Right cardiac atrium (tissue), 5 donors: ENCODE results near the gene FRMPD1. TPM values are rescaled to one million over a fixed set of nuclear protein-coding genes. Genes with fewer than 3 reads are reported as not detected.

Experiments used
- ATAC-seq, 2 donors: fragments of 200-7000 bp; cut with Tn5 transposase; one replicate each; pipeline versions ENCODE4 v1.8.0 to v1.9.1; 2020; ENCODE audit warnings: moderate library complexity in 2 of 2, mild to moderate bottlenecking in 1 of 2
- DNase-seq, 3 donors: peaks; one replicate each; pipeline ENCODE4 v3.0.0-alpha.2; 2020
- H3K27ac ChIP-seq: one replicate; pipeline ENCODE4 v1.5.1; 2013; ENCODE audit warnings: mild to moderate bottlenecking, low read length, control low read depth, moderate library complexity
- H3K27me3 ChIP-seq: one replicate; pipeline ENCODE4 v1.6.1; 2013; ENCODE audit not compliant: control insufficient read depth, insufficient read depth
- H3K4me1 ChIP-seq: one replicate; pipeline ENCODE4 v1.6.1; 2013; ENCODE audit warnings: low read length; ENCODE audit not compliant: control insufficient read depth, insufficient read depth
- H3K4me3 ChIP-seq: one replicate; pipeline ENCODE4 v1.5.1; 2013; ENCODE audit warnings: low read length, control low read depth
- H3K9me3 ChIP-seq: one replicate; pipeline ENCODE4 v1.6.1; 2013; ENCODE audit warnings: low read length; ENCODE audit not compliant: control insufficient read depth
- WGBS: extraction: QIAGEN DNeasy Blood & Tissue Kit; methylation state at CpG from one replicate; pipeline ENCODE4 v1.1.7; 2013; 5-methylcytosine and 5-hydroxymethylcytosine counted together
- intact Hi-C, 4 donors: fragments of 100-400 bp; cut with DNase I; formaldehyde crosslinking; loops; one replicate each; pipeline versions ENCODE4 v1.11.0 to v1.14.0; 2022 to 2023
- polyA plus RNA-seq: library from polyadenylated mRNA; stranded (reverse); fragments of 200-250 nt; gene quantifications from one replicate; pipeline ENCODE4 v1.2.3, GENCODE V29; 2013
- total RNA-seq, 4 donors: library from RNA; stranded (reverse); fragmentation: NEBNext Ultra II Directional; extraction: Animal tissue kit (Norgen Biotek cat#: 25700); gene quantifications; one replicate each; pipeline ENCODE4 v1.2.1, GENCODE V29; 2021
- donor health status: healthy with polysubstance abuse.
- donor health status: DM: no; HTN: yes; CAD: no.
- donor health status: DM: no; HTN: no; CAD: no.
- donor health status: DM: no; HTN: yes; CAD: no; lungs with severe emphysema.
- donor health status: DM: yes; HTN: yes; CAD: no.

FRMPD1 gene
- total and polyA plus RNA-seq, 5 donors = 0.28 to 1.8 (median 1.2) TPM

DNA sequence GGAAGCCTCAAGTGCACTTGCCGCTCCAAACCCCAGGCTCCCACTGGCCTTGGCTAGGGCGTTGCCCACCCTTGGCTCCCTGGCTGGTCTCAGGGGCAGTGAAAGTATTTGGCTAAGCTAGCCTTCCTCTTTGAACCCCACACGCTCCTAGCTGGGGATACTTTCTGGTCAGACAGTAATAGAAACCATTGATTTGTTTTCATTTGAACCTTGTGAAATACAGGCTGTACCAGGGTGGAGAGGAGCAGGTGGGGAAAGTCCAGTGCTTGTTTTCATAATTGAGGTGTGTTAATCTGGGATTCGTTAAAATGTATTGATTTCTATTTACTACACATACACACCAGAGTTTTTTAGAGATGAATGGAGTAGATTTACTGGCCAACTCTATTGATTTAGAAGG lies 57.0 kb downstream of the FRMPD1 start:
- no peak for ATAC-seq
- Histone ChIP-seq H3K4me3 (no peak overlapping the region), H3K27me3 (no peaks in the 10 kb centered on the region), H3K4me1 (no peaks in the 10 kb centered on the region), H3K9me3 (no peaks in the 10 kb centered on the region), H3K27ac (no peak overlapping the region)
- DNase-seq = no peak
- intact Hi-C loops = no loop called here
- WGBS = 79% methylated on average over 4 of the region's 4 CpGs

DNA sequence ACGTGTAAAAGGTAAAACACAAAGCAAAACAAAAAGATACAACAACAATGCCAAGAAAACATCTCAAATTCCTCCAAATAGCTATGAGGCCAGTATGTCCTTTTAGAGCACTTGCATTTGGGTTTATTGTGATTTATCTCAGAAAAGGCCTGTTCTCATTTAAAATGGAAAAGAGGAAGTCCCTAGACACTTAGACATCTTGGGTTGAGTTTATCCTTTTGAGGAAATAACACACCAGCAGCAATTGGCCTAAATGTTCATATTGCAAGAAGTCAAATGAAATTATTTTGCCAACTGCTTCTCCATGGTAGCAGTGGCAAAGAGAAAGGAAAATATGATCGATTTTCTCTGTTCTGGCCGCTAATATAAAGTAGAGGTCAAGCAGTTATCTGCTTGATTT lies 59.3 kb downstream of the FRMPD1 start:
- intact Hi-C loops = no loop called here
- ATAC-seq (no peak), DNase-seq (no peak)
- Histone ChIP-seq H3K4me3 (no peak overlapping the region), H3K4me1 (no peaks in the 10 kb centered on the region), H3K27ac (no peak overlapping the region), H3K9me3 (no peaks in the 10 kb centered on the region), H3K27me3 (no peaks in the 10 kb centered on the region)
- 87% methylated on average over 3 of the region's 3 CpGs for WGBS

DNA sequence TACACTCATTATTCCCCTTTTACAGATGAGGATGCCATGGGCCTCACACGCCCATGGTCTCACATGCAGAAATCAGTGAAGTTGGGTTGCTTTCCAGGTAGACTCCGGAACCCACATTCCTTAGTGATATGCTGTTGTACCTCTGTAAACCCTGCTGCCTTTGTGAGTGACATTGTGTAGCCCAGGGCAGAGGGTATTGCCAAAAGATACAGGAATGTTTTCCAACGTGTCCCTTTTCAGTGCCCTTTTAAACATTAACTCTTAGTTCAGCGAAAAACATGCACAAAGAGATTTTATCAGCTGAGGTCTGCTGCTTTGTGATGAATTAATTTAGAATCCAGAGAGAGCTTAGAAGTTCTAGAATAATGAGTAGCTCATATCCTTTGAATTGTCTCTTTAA lies 64.5 kb downstream of the FRMPD1 start:
- intact Hi-C loops = no loop called here

DNA sequence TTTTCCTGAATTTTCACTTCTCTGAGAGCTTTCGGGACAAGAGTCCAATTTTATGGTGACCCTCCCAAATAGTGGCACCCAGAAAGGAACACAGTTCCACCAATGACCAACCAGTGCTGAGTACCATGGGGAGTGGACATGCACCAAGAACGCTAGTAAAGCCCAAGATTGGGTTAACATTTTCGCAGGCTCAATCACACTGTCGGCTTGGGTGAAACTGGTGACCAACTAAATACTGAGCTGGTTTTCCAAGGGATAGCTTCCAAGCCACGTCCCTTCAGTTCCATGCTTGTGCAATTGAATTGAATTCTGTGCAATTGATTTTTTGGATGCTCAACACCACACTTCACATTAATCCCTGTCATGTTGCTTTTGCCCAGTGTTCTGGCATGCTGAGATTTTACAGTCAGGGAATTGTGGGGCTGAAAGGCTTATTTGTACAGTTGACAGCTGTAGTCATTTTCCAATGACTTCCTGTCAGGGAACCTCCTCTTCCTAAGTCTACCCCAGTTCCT lies 65.3 kb downstream of the FRMPD1 start:
- no peaks in the 10 kb centered on the region for H3K27me3 ChIP-seq
- DNase-seq (no peak), ATAC-seq (no peak)
- no peak overlapping the region for H3K4me3 ChIP-seq
- 84% methylated on average over 5 of the region's 5 CpGs for WGBS
- intact Hi-C loops = no loop called here
- H3K9me3 ChIP-seq = no peaks in the 10 kb centered on the region
- H3K27ac ChIP-seq = no peak overlapping the region
- H3K4me1 ChIP-seq = no peaks in the 10 kb centered on the region

More for the DNA sequence above, 64.5 kb downstream of the FRMPD1 start:
- ATAC-seq = no peak
- H3K27ac ChIP-seq = no peak overlapping the region
- no peaks in the 10 kb centered on the region for H3K27me3 ChIP-seq
- H3K4me1 ChIP-seq = no peaks in the 10 kb centered on the region
- 72% methylated on average over 4 of the region's 4 CpGs for WGBS
- DNase-seq = no peak
- no peak overlapping the region for H3K4me3 ChIP-seq
- no peaks in the 10 kb centered on the region for H3K9me3 ChIP-seq

DNA sequence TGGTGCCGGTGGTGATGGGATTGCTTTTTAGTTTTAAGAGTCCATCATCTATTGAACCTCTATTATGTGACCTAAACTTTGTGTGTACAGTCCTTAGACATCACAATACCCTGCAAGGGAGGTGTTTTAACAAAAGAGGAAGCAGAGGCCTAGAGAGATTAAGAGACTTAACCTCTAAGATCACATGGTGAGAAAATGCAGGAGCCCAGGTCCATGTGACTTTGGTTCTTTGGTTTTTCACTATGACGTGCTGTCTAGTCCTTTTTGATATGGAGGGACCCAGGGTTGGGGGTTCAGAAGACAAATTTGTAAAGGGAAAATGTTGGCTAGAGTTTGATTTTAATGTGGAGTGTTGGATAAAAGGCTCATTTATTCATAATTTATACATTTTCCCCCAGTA lies 68.8 kb downstream of the FRMPD1 start:
- H3K27me3 ChIP-seq = no peaks in the 10 kb centered on the region
- intact Hi-C loops = no loop called here
- no peaks in the 10 kb centered on the region for H3K9me3 ChIP-seq
- H3K27ac ChIP-seq = no peak overlapping the region
- DNase-seq (no peak), ATAC-seq (no peak)
- WGBS = 80% methylated on average over 2 of the region's 2 CpGs
- no peak overlapping the region for H3K4me3 ChIP-seq
- H3K4me1 ChIP-seq = no peaks in the 10 kb centered on the region

DNA sequence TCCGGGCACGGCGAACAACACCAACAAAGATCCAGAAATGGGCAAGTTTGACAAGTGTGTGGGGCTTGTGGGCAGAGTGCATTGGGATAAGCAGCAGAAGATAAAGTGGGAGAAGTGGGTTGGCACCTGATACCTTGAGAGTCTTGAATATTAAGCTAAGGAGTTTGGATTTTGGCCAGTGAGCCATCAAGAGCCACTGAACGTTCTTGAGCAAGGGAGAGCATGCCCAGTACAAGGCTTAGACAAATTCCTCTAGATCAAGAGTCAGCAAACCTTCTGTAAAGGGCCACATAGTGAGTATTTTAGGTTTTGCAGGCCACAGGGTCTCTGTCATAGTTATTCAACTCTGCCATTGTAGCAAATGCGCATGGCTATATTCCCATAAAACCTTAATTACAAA lies 76.3 kb downstream of the FRMPD1 start:
- no peak for DNase-seq
- intact Hi-C loops = no loop called here
- Histone ChIP-seq H3K9me3 (no peaks in the 10 kb centered on the region), H3K4me1 (no peaks in the 10 kb centered on the region), H3K27ac (no peak overlapping the region), H3K27me3 (no peaks in the 10 kb centered on the region), H3K4me3 (no peak overlapping the region)
- no peak for ATAC-seq
- WGBS = 85% methylated on average over 5 of the region's 5 CpGs

DNA sequence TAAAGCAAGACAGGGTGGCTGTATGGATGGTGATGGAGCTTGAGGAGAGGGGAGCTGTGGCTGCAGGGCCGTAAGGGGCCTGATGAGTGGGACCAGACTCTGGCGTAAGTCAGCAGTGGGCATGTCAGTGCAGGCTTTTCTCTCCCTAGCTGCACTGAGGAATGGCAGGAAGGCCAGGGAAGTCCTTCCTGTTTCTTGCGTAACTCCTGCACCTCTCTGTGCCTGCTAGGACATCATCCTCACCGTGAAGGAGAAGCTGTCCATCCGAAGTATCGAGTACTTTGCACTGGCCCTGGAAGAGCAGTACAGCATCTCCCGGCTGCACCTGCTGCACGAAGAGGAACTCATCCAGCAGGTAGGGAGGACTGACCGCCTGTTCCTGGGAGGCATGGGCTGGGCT lies 78.7 kb downstream of the FRMPD1 start:
- H3K27me3 ChIP-seq = no peaks in the 10 kb centered on the region
- WGBS = 83% methylated on average over 9 of the region's 9 CpGs

DNA sequence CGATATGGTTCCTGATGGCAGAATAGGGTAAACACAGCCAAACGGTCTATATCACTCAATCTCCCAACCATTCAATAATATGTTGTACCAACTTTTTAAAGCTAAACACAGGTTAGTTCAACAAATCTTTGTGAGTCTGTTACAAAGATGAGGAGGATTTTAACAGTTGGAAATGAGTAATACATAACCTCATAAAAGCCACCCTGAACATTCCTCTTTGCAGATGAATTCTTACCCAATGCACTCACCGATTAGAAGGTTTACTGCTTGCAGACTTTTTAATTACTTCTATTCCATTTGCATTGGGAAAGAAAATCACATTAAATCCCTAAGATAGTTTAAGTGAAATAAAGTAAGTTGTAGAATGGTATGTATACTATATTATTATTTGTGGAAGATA lies 79.5 kb downstream of the FRMPD1 start:
- Histone ChIP-seq H3K27me3 (no peaks in the 10 kb centered on the region), H3K4me1 (no peaks in the 10 kb centered on the region), H3K9me3 (no peaks in the 10 kb centered on the region), H3K27ac (no peak overlapping the region), H3K4me3 (no peak overlapping the region)
- DNase-seq (no peak), ATAC-seq (no peak)
- WGBS = 76% methylated on average over 3 of the region's 3 CpGs
- intact Hi-C loops = no loop called here

More for the DNA sequence above, 78.7 kb downstream of the FRMPD1 start:
- Histone ChIP-seq H3K9me3 (no peaks in the 10 kb centered on the region), H3K27ac (no peak overlapping the region), H3K4me1 (no peaks in the 10 kb centered on the region), H3K4me3 (no peak overlapping the region)
- no peak for ATAC-seq
- intact Hi-C loops = no loop called here
- DNase-seq = no peak

DNA sequence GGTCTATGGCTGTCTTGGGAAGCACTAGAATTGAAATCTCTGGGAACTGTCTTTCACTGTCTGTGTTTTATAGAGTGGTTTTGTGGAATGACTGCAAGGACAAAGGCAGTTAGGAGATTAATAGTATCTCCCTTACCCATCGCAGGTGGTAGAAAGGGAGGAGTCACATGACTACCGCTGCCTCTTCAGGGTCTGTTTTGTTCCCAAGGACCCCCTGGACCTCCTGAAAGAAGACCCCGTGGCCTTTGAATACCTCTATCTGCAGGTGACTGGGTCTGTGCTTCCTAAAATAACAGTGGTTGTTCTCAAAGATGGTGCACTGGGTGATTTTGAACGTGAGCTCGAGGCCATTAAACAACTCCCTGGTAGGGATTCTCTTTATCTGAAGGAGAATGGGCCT lies 80.1 kb downstream of the FRMPD1 start:
- ATAC-seq = no peak
- Histone ChIP-seq H3K4me1 (no peaks in the 10 kb centered on the region), H3K27me3 (no peaks in the 10 kb centered on the region), H3K27ac (no peak overlapping the region), H3K9me3 (no peaks in the 10 kb centered on the region), H3K4me3 (no peak overlapping the region)
- DNase-seq = no peak
- WGBS = 54% methylated on average over 5 of the region's 5 CpGs
- intact Hi-C loops = no loop called here

DNA sequence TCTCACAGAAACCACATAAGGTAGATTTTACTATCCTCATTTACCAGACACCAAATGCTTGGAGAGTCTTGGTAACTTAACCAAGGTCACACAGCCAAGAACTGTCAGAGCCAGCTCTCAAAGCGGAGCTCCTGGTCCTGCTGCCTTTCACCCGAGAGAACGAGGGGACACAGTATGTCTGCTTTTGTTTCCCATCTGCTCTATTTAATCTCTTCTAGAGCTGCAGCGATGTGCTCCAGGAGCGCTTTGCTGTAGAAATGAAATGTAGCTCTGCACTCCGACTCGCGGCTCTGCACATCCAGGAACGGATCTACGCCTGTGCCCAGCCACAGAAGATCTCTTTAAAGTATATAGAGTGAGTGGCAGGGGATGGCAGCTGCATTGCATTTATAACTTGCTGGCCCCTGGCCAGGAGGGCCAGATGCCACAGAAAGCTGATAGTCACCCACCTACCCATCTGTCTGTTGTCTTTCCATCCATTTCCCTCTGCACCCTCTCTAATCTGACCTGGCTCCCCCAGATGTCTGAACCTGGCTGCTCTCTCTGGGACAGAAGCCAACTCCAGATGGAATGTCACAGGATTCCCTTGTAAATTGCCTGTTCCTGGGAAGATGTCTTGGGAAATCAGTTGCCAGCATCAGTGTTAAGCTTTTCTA lies 81.5 kb downstream of the FRMPD1 start:
- no peak overlapping the region for H3K27ac ChIP-seq
- H3K4me1 ChIP-seq = no peaks in the 10 kb centered on the region
- no peak for ATAC-seq
- no peaks in the 10 kb centered on the region for H3K9me3 ChIP-seq
- intact Hi-C loops = no loop called here
- no peak overlapping the region for H3K4me3 ChIP-seq
- H3K27me3 ChIP-seq = no peaks in the 10 kb centered on the region
- no peak for DNase-seq
- 47% methylated on average over 10 of the region's 10 CpGs for WGBS

DNA sequence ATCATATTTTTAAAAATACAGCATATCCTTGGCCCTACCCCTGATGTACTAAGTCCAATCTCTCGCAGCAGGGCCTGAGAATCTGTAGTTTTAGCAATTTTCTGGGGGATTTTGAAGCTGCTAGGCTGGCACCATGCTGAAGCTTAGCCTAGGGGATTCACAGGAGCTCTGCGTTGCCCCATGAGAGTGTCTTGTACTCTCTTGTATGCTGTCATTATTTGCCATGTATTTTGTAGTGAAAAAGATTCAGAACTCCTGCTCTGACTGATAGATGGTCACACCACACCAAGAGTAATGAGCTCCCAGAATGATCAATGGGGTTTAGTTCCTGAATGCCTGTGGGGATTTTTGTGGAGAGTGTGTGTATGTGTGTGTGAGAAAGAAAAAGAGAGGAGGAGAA lies 82.2 kb downstream of the FRMPD1 start:
- ATAC-seq = no peak
- 37% methylated on average over 2 of the region's 2 CpGs for WGBS
- intact Hi-C loops = no loop called here

DNA sequence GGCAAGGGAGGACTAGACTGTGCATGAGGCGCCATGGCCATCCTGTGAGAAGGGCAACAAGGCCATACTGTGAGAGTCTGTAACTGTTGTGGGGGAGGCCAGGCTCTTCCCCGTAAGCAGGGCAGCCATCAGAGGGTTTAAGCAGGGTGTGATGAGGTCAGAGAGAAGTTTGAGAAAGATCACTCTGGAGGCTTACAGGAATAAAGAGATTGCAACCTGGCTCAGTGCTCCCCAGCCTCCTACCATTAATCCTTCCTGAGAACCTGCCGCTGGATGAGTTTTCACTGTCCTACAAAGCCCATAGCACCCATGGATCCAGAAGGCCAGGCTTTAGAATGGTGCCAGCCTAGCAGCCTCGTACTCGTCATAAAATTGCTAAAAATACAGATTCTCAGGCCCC lies 88.5 kb downstream of the FRMPD1 start:
- ATAC-seq = no peak
- no peak overlapping the region for H3K27ac ChIP-seq
- no peak for DNase-seq
- intact Hi-C loops = no loop called here
- no peaks in the 10 kb centered on the region for H3K9me3 ChIP-seq
- H3K27me3 ChIP-seq = no peaks in the 10 kb centered on the region
- H3K4me1 ChIP-seq = no peaks in the 10 kb centered on the region
- 83% methylated on average over 5 of the region's 5 CpGs for WGBS
- H3K4me3 ChIP-seq = no peak overlapping the region

More for the DNA sequence above, 82.2 kb downstream of the FRMPD1 start:
- no peak for DNase-seq
- Histone ChIP-seq H3K27ac (no peak overlapping the region), H3K4me1 (no peaks in the 10 kb centered on the region), H3K27me3 (no peaks in the 10 kb centered on the region), H3K9me3 (no peaks in the 10 kb centered on the region), H3K4me3 (no peak overlapping the region)
